SJSA1 (cell line): Measurements from ENCODE around the gene MARF1. TPM values are rescaled to one million over a fixed set of nuclear protein-coding genes. Genes with fewer than 3 reads are reported as not detected.
A peak's percentile ranks its signal among the peaks of the same experiment; 100 is the strongest.
"Not testable (repeated sequence)": the region's sequence is repeated elsewhere in the genome, so short reads cannot be mapped to it uniquely, and the experiment has no call there.

Source experiments
- DNase-seq, 2 experiments: peaks; one replicate each; pipeline ENCODE4 v3.0.0-alpha.2; 2015 to 2020; ENCODE audit warnings: low spot score in 2 of 2, low read depth in 1 of 2
- H3K27ac ChIP-seq: fragments of 250-450 bp; sonication (Bioruptor Pico); 2 replicates; pipeline ENCODE4 v1.5.1; 2020; ENCODE audit warnings: mild to moderate bottlenecking, moderate library complexity
- H3K27me3 ChIP-seq: fragments of 250-450 bp; sonication (Bioruptor Pico); replicated peaks from 2 replicates; pipeline ENCODE4 v1.5.1; 2020; ENCODE audit warnings: mild to moderate bottlenecking, moderate library complexity
- H3K36me3 ChIP-seq: fragments of 250-450 bp; sonication (Bioruptor Pico); 2 replicates; pipeline ENCODE4 v1.5.1; 2020; ENCODE audit warnings: mild to moderate bottlenecking
- H3K4me1 ChIP-seq: fragments of 250-450 bp; sonication (Bioruptor Pico); replicated peaks from 2 replicates; pipeline ENCODE4 v1.6.1; 2021; ENCODE audit warnings: mild to moderate bottlenecking
- H3K4me3 ChIP-seq: fragments of 250-450 bp; sonication (Bioruptor Pico); 2 replicates; pipeline ENCODE4 v1.5.1; 2020; ENCODE audit warnings: mild to moderate bottlenecking
- H3K9me3 ChIP-seq: fragments of 250-450 bp; sonication (Bioruptor Pico); replicated peaks from 2 replicates; pipeline ENCODE4 v1.5.1; 2020; ENCODE audit warnings: mild to moderate bottlenecking
- total RNA-seq: library from RNA; depleted of rRNA; stranded (reverse); fragments of >200 nt; shearing (Covaris generic); gene quantifications from 2 replicates; pipeline ENCODE4 v1.2.3, GENCODE V29; 2014

The MARF1 gene
- total RNA-seq, 1 experiment from 2014 or later: 5.8 TPM

GRCh38 chr16:15607700-15608396, 35.1 kb downstream of the MARF1 start:
- Histone ChIP-seq H3K27ac (0 out of 2 replicates have a peak overlapping the region, but pooled peaks have one; percentile 13), H3K4me3 (no peak overlapping the region), H3K4me1 (peaks cover 40% of the 10 kb centered on the region), H3K9me3 (no peaks in the 10 kb centered on the region), H3K36me3 (peaks cover 43% of the 10 kb centered on the region), H3K27me3 (no peaks in the 10 kb centered on the region)
- peak in 1 of 2 experiments; percentile 11 for DNase-seq

GRCh38 chr16:15607221-15607699, 35.7 kb downstream of the MARF1 start:
- not testable (repeated sequence) for H3K27ac ChIP-seq, H3K27me3 ChIP-seq, DNase-seq, H3K9me3 ChIP-seq, H3K4me3 ChIP-seq
- Histone ChIP-seq H3K4me1 (peaks cover 37% of the 10 kb centered on the region), H3K36me3 (peaks cover 44% of the 10 kb centered on the region)

- Histone ChIP-seq H3K27me3 (no peaks in the 10 kb centered on the region), H3K4me1 (peaks cover 31% of the 10 kb centered on the region), H3K36me3 (peaks cover 44% of the 10 kb centered on the region), H3K27ac (no peak overlapping the region), H3K9me3 (no peaks in the 10 kb centered on the region), H3K4me3 (no peak overlapping the region)
- no peak for DNase-seq
Measured at GRCh38 chr16:15606518-15607220, 36.3 kb downstream of the MARF1 start.

GRCh38 chr16:15605839-15606517, 37.0 kb downstream of the MARF1 start:
- H3K36me3 ChIP-seq: peaks cover 51% of the 10 kb centered on the region
- no peaks in the 10 kb centered on the region for H3K9me3 ChIP-seq
- DNase-seq: no peak
- H3K27ac ChIP-seq: no peak overlapping the region
- H3K4me1 ChIP-seq: peaks cover 27% of the 10 kb centered on the region
- H3K4me3 ChIP-seq: no peak overlapping the region
- no peaks in the 10 kb centered on the region for H3K27me3 ChIP-seq

- H3K27me3 ChIP-seq: no peaks in the 10 kb centered on the region
- peaks cover 17% of the 10 kb centered on the region for H3K4me1 ChIP-seq
- no peaks in the 10 kb centered on the region for H3K9me3 ChIP-seq
- H3K4me3 ChIP-seq: no peak overlapping the region
- H3K36me3 ChIP-seq: peaks cover 63% of the 10 kb centered on the region
- no peak overlapping the region for H3K27ac ChIP-seq
- DNase-seq: no peak
Measured at GRCh38 chr16:15604460-15605440, 38.2 kb downstream of the MARF1 start.

- no peak for DNase-seq
- no peaks in the 10 kb centered on the region for H3K27me3 ChIP-seq
- H3K9me3 ChIP-seq: no peaks in the 10 kb centered on the region
- no peak overlapping the region for H3K27ac ChIP-seq
- H3K4me1 ChIP-seq: peaks cover under 1% of the 10 kb centered on the region; the same call in 1 of the 2 replicates
- peaks cover 72% of the 10 kb centered on the region for H3K36me3 ChIP-seq
- H3K4me3 ChIP-seq: no peak overlapping the region
Measured at GRCh38 chr16:15602285-15603044, 40.5 kb downstream of the MARF1 start.

- Histone ChIP-seq H3K9me3 (no peaks in the 10 kb centered on the region), H3K4me1 (no peaks in the 10 kb centered on the region), H3K27me3 (no peaks in the 10 kb centered on the region), H3K36me3 (peaks cover 73% of the 10 kb centered on the region), H3K27ac (no peak overlapping the region), H3K4me3 (no peak overlapping the region)
- DNase-seq: no peak
Measured at GRCh38 chr16:15601212-15601879, 41.6 kb downstream of the MARF1 start.

GRCh38 chr16:15599303-15600070, 43.5 kb downstream of the MARF1 start:
- Histone ChIP-seq H3K9me3 (no peaks in the 10 kb centered on the region), H3K36me3 (peaks cover 77% of the 10 kb centered on the region), H3K27me3 (no peaks in the 10 kb centered on the region), H3K4me1 (no peaks in the 10 kb centered on the region), H3K27ac (no peak overlapping the region), H3K4me3 (no peak overlapping the region)
- DNase-seq: no peak

- H3K36me3 ChIP-seq: peaks cover 72% of the 10 kb centered on the region
- H3K4me1 ChIP-seq: no peaks in the 10 kb centered on the region
- no peak for DNase-seq
Measured at GRCh38 chr16:15598648-15599190, 44.2 kb downstream of the MARF1 start.

GRCh38 chr16:15597822-15598647, 44.9 kb downstream of the MARF1 start:
- H3K4me3 ChIP-seq: no peak overlapping the region
- H3K27me3 ChIP-seq: no peaks in the 10 kb centered on the region
- H3K4me1 ChIP-seq: no peaks in the 10 kb centered on the region
- no peak overlapping the region for H3K27ac ChIP-seq
- H3K9me3 ChIP-seq: no peaks in the 10 kb centered on the region
- no peak for DNase-seq
- peaks cover 66% of the 10 kb centered on the region for H3K36me3 ChIP-seq

More at GRCh38 chr16:15598648-15599190, 44.2 kb downstream of the MARF1 start:
- Histone ChIP-seq H3K27ac (no peak overlapping the region), H3K27me3 (no peaks in the 10 kb centered on the region), H3K4me3 (no peak overlapping the region), H3K9me3 (no peaks in the 10 kb centered on the region)

- DNase-seq: no peak
- Histone ChIP-seq H3K4me1 (no peaks in the 10 kb centered on the region), H3K9me3 (no peaks in the 10 kb centered on the region), H3K27ac (no peak overlapping the region), H3K36me3 (peaks cover 58% of the 10 kb centered on the region), H3K4me3 (no peak overlapping the region), H3K27me3 (no peaks in the 10 kb centered on the region)
Measured at GRCh38 chr16:15597135-15597534, 45.8 kb downstream of the MARF1 start.
